ENCODE data around the gene GSTM4. TPM values are rescaled to one million over a fixed set of nuclear protein-coding genes. Genes with fewer than 3 reads are reported as not detected.
A peak's percentile ranks its signal among the peaks of the same experiment; 100 is the strongest.
"Not testable (repeated sequence)": the region's sequence is repeated elsewhere in the genome, so short reads cannot be mapped to it uniquely, and the experiment has no call there.

GSTM4 gene
- total RNA-seq, 1 donor from 2014 or later, result 1.2 TPM

- DNase-seq (ENCODE audit: low read depth in 2 of 2), result no peak
Observed at GRCh38 chr1:109664671-109665070, 8.8 kb downstream of the GSTM4 start.

- DNase-seq (ENCODE audit: low read depth in 2 of 2), result peak in 1 of 2 donors; percentile 81
Observed at GRCh38 chr1:109667452-109668122, 11.7 kb downstream of the GSTM4 start, which contains the start of gene GSTM2. Gene GSTM2 (plus strand): TSS chr1:109668057. CDS start chr1:109668116, 59 bp downstream.

GRCh38 chr1:109668123-109668775, 12.3 kb downstream of the GSTM4 start:
- no peak for DNase-seq (ENCODE audit: low read depth in 2 of 2)

- DNase-seq (ENCODE audit: low read depth in 2 of 2), result no peak
Observed at GRCh38 chr1:109669246-109669948, 13.5 kb downstream of the GSTM4 start.

- not testable (repeated sequence) for DNase-seq (ENCODE audit: low read depth in 2 of 2)
Observed at GRCh38 chr1:109669949-109670302, 14.0 kb downstream of the GSTM4 start.

- DNase-seq (ENCODE audit: low read depth in 2 of 2), result no peak
Observed at GRCh38 chr1:109671067-109671466, 15.2 kb downstream of the GSTM4 start.

- not testable (repeated sequence) for DNase-seq (ENCODE audit: low read depth in 2 of 2)
Observed at GRCh38 chr1:109673861-109674260, 18.0 kb downstream of the GSTM4 start.

- not testable (repeated sequence) for DNase-seq (ENCODE audit: low read depth in 2 of 2)
Observed at GRCh38 chr1:109676683-109677381, 20.9 kb downstream of the GSTM4 start.

- no peak for DNase-seq (ENCODE audit: low read depth in 2 of 2)
Observed at GRCh38 chr1:109677459-109677858, 21.6 kb downstream of the GSTM4 start.

- DNase-seq (ENCODE audit: low read depth in 2 of 2), result not testable (repeated sequence)
Observed at GRCh38 chr1:109678637-109679036, 22.7 kb downstream of the GSTM4 start.

- DNase-seq (ENCODE audit: low read depth in 2 of 2), result not testable (repeated sequence)
Observed at GRCh38 chr1:109684777-109685176, 28.9 kb downstream of the GSTM4 start.

- not testable (repeated sequence) for DNase-seq (ENCODE audit: low read depth in 2 of 2)
Observed at GRCh38 chr1:109685399-109685798, 29.5 kb downstream of the GSTM4 start.

- DNase-seq (ENCODE audit: low read depth in 2 of 2), result not testable (repeated sequence)
Observed at GRCh38 chr1:109685890-109686289, 30.0 kb downstream of the GSTM4 start.

GRCh38 chr1:109687109-109687508, 31.2 kb downstream of the GSTM4 start:
- not testable (repeated sequence) for DNase-seq (ENCODE audit: low read depth in 2 of 2)

GRCh38 chr1:109687641-109688499, 32.0 kb downstream of the GSTM4 start, which contains the start of gene GSTM1:
Gene GSTM1 (plus strand): TSS chr1:109687817. CDS start chr1:109687874, 57 bp downstream.
- DNase-seq (ENCODE audit: low read depth in 2 of 2), result peak in 1 of 2 donors; percentile 11

GRCh38 chr1:109689844-109690405, 34.0 kb downstream of the GSTM4 start:
- no peak for DNase-seq (ENCODE audit: low read depth in 2 of 2)

- DNase-seq (ENCODE audit: low read depth in 2 of 2), result no peak
Observed at GRCh38 chr1:109691759-109692158, 35.9 kb downstream of the GSTM4 start.

GRCh38 chr1:109694400-109694799, 38.5 kb downstream of the GSTM4 start:
- not testable (repeated sequence) for DNase-seq (ENCODE audit: low read depth in 2 of 2)

GRCh38 chr1:109695138-109695537, 39.2 kb downstream of the GSTM4 start:
- not testable (repeated sequence) for DNase-seq (ENCODE audit: low read depth in 2 of 2)

- no peak for DNase-seq (ENCODE audit: low read depth in 2 of 2)
Observed at GRCh38 chr1:109697066-109697465, 41.2 kb downstream of the GSTM4 start.

All from dermis microvascular lymphatic vessel endothelial cell (primary cell).